Globus pallidus (tissue), 1 donor: ENCODE data around the gene MZB1.
"Not testable (repeated sequence)": the region's sequence is repeated elsewhere in the genome, so short reads cannot be mapped to it uniquely, and the experiment has no call there.

Source experiments
- DNase-seq: peaks from one replicate; pipeline ENCODE4 v3.0.0-alpha.2; 2015; ENCODE audit warnings: low spot score

MZB1 gene

DNA sequence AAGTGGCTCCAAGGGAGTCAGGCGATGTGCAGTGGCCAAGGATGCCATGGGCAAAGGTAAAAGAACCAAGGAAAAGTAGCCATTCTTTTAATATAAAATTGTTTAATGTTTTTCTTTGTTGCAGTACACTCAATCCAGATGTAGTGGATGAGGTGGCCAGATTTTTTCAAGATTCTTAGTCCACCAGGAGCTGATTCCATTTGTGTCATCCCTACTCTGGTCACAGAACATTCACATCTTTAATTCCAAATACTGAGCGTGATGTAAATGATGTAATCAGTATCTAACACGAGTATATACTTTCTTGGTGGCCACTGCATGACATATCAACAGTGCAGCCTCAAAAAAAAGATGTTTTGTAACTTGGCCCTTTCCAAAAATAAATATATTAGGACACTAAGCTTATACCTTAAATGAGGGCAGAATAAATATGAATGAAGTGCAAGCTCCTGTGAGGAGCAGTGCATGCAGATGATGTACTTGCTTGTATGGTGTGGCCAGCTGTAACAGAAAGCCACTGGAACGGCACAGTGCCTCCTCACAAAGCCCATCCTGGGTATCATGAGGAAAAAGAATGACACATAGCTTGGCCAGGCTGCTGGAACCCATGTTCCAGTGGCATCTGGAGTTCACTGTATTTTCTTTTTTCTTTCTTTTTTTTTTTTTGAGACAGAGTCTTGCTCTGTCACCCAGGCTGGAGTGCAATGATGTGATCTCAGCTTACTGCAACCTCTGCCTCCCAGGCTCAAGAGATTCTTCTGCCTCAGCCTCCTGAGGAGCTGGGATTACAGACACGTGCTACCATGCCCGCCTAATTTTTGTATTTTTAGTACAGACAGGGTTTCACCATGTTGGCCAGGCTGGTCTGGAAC lies 20.6 kb upstream of the MZB1 start:
- DNase-seq, result no peak

DNA sequence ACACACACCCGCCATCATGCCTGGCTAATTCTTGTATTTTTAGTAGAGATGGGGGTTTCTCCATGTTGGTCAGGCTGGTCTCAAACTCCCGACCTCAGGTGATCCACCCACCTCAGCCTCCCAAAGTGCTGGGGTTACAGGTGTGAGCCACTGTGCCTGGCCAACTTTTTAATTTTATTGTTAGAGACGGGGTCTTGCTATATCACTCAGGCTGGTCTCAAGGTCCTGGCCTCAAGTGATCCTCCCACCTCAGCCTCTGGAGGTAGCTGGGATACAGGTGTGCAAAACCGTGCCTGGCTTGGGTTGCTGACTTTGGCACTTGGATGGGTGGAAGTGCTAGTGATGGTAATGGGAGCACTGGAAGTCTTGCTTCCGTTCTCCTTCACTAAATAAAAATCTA lies 19.4 kb upstream of the MZB1 start:
- not testable (repeated sequence) for DNase-seq

DNA sequence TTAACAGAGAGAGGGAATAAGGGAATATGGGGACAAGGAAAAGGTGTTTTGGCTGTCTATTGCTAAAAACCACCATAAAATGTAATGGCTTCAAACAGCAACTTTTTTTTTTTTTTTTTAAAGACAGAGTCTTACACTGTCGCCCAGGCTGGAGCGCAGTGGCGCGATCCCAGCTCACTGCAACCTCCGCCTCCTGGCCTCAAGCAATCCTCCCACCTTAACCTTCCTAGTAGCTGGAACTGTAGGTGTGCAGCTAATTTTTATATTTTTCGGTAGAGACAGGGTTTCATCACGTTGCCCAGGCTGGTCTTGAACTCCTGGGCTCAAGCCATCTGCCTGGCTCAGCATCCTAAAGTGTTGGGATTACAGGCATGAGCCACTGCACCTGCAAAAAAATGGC lies 18.5 kb upstream of the MZB1 start:
- no peak for DNase-seq

DNA sequence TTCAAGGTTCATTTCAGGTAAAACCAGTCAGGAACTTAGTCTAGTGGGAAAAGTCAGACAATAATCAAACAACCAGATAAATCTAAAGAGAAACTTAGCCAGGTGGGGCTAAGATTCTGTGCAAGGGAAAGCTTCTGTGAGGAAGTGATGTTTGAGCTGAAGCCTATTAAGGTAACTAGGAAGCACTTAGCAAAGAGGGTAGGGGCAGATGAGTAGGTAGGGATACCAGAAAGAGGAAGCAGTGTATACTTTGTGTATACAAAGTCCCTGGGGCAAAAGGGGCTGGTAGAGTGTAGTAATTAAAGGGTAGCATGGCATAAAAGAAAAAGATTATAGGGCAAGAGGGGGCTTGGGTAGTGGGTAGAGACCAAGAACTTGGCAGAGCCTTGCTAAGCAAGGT lies 17.8 kb upstream of the MZB1 start:
- no peak for DNase-seq

DNA sequence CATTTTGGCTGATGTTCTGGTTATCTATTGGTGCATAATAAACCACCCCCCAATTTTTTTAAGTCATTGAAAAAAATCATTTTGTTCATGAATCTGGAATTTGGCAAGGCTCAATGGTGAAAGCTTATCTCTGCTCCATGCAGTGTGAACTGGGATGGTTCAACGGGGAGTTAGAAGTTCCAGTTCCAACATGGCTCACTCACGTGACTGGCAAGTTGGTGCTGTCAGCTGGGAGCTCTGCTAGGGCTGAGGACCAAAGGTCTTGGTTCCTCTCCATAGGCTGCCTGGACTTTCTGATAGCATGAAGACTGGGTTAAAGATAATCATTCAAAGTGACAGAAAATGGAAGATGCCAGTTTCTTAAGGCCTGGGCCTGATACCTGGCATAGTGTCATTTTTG lies 17.2 kb upstream of the MZB1 start:
- DNase-seq, result no peak

DNA sequence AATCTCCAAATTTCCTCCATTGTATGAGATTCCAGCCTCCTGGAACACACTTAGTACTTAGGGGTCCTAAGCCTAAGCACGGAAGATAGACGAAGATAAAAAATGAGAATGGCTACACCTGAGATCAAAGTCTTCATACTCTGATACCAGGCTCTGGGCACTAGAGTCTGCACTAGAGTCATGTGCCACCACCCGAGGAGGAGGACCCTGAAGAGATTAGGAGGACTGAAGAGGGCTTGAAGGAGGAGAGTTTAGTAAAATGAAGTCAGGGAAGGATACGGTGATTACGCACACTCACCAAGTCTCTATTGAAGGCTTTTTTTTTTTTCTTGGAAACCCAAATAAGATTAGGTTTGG lies 14.7 kb upstream of the MZB1 start:
- no peak for DNase-seq

DNA sequence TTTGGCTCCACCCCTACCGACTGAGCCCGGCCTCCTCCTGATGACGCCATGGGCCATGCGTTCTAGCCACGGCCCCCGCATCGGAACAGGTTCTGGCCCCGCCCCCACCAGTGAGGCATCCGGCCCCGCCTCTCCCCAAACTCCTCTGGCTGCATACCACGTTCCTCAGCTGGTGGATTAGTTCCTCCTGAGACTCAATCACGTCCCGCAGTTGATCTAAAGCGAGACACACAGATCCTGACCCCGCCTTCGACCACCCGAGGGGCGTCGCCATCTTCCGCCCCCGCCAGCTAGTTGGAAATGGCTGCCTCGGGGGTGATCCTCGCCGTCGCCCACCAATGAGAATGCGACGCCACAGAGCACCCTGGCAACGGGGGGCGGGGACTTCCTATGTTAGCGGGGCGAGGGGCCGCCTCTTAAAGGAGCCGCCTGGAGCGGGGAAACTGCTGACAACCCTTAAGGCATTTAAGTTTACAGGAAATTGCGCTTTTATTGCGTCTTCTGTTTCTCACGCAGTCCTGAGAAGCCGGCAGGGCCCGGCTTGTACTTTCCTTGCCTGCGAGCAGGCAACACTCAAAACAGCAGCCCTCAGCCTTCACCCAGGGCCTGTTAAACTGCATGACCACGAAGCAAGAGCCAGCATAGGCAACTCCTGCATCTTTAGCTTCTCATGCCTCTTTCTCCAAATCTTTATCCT lies 14.2 kb upstream of the MZB1 start, which contains the start of gene SPATA24:
Gene SPATA24, minus strand, starts transcription at position 303 of the 697 bp plus-strand sequence. Its CDS starts 29 bp downstream, at position 274.
- peak; percentile 98 for DNase-seq

DNA sequence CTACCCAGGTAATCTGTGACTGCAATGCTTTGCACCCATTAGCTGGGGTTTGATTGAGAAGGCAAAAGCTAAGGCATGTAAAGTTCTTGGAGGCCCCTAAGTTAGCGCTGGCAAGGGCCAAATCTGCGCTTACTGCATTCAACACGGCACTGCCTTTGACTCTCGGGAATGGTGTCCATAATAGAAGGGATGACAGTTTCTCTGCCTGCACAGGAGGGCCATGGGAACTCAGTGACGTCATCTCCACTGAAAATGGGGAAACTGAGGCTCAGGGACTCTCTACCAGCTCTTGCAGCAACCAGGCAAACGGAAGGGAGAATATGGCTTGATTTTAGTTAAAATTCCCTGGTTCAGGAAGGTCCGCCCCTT lies 13.7 kb upstream of the MZB1 start:
- DNase-seq, result no peak

DNA sequence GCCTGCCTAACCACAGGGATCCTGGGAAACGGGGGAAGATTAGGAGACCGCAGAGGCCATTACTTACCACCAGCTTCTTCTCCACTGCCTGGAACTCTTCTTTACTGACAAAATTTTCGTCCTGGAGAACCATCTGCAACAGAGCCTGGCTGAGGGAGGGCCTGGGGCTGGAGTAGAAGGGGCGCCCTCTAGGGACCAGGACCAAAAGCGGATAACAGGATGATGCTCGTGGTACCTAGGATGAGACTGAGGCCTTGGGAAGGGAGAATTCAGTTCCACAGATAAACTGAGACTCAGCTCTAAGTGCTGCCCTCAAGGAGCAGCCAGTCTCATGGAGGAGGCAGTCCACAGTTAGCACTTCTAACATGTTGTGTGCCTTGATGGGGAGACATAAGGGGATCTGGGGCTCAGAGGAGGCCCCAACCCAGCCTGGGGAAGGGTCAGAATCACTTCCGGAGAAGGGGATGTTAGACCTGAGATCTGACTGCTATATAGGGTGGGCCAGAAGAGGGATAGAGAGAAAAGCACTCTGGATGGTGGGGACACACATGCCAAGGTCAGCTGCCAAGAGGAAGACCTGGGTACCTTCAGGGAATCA lies 12.9 kb upstream of the MZB1 start:
- DNase-seq, result no peak

DNA sequence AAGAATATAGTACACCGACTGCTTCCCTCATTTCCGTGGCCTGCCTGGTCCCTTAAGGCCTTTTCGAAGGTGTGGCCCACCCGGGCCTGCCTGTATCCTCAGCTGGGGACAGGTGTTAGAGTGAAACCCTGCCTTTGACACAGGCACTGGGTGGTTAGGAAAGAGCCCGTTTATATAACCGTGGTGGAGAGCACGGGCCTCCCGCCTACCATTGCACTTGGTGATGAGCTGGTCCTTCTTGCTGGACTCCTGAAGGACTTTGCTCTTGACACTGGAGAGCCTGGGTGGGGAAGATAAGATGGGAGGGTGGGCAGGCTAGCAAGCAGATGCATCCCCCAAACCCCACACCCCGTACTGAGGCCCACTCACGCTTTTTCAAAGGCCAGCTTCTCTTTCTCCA lies 11.8 kb upstream of the MZB1 start:
- no peak for DNase-seq

DNA sequence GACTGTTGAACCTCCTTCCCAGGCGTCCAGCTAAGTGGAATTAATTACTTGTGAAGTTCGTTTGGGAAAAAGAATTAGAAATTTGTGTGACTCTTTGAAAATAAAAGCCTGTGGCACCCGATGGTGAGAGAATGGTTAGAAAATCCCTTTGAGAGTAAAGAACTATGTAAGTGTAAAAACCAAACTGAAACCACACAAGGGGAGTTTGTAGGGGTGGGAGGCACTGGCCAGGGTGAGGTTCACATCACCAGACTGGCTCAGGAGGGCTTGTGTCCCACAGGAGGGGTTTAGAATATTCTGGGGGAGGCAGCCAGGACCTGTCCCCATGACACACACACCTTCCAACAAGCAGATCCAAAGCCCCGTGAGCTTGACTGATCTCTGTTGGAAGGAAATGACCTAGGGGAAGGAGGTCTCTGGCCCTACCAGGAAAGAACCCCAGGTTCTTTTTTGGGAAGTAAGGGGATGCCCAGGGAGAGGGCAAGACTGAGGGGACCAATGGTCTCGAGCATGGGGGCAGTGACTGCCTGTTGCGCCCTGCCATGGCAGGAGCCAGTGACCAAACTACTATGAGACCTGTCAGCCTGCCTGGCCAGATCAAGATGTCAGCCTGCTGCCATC lies 9.9 kb upstream of the MZB1 start:
- DNase-seq, result no peak

DNA sequence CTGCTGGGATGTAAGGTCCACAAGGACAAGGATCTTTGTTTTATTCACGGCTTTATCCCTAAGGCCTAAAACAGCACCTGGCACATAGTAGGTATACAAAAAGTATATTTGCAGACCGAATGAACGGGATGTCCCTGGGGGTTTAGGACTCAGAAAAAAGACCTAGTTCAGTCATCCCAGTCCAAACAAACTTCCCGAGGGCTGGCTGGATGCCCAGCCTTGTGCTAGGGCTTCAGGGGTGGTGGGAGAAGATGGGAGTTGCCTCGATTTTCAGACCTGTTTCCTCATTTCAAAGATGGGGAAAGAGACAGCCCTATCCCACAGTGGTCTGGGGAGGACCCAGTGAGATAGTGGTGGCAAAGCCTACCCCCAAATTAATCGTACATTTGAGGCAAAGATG lies 8.2 kb upstream of the MZB1 start:
- no peak for DNase-seq

DNA sequence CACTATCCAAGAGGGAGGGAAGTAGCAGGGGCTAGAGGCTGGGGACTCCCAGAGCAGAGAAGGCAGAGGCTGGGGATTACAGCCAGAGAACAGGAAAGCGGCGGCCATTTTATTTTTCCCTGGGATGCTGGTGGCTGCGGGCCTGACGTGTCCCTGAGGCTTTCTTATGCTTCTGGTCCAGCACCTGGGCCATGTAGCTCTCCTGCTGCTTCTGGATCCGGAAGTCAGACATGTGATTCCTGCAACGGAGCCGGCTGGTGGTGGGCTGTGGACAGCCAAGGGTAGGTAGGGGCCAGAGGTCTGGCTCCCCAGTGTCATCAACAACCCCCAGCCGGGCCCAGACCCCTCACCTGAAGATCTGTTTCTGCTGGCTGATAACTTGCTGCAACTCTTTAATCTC lies 7.0 kb upstream of the MZB1 start:
- DNase-seq, result no peak

DNA sequence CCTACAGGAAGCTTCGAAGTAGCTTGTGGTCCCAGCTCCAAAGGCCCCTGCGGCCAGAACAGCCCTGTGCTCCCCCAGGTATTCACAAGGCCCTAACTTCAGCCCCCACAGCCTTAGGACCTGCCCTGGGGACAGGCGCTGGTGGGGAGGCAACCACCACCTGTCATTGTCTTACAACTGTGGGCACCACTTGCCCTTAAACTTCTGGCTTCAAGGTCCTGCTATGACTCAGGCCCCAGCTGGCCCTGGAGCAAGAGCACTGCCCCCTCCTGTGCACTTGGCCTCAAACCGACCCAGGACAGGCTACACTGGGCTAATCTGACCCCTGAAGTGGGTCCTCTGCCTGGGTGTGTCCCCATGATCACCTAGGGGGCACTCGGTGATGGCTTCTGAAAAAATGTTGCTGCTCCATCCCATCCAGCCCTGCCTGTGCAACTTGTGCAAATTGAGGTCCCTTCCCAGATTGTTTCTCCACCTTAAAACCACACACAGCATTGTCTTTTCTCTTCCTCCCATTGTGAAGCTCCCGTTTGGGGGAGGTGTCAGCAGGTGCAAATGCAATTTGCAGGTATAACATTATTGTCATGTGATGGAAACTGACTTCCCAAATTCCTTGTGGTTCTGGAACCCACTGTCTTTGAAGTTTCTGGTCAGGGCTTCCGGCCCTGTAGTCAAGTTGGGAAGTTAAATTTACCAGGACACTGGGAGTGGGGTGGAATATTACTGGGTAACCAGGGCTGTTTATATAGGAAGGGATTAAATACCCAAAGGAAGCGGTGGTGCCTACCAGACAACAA lies 6.3 kb upstream of the MZB1 start:
- no peak for DNase-seq

DNA sequence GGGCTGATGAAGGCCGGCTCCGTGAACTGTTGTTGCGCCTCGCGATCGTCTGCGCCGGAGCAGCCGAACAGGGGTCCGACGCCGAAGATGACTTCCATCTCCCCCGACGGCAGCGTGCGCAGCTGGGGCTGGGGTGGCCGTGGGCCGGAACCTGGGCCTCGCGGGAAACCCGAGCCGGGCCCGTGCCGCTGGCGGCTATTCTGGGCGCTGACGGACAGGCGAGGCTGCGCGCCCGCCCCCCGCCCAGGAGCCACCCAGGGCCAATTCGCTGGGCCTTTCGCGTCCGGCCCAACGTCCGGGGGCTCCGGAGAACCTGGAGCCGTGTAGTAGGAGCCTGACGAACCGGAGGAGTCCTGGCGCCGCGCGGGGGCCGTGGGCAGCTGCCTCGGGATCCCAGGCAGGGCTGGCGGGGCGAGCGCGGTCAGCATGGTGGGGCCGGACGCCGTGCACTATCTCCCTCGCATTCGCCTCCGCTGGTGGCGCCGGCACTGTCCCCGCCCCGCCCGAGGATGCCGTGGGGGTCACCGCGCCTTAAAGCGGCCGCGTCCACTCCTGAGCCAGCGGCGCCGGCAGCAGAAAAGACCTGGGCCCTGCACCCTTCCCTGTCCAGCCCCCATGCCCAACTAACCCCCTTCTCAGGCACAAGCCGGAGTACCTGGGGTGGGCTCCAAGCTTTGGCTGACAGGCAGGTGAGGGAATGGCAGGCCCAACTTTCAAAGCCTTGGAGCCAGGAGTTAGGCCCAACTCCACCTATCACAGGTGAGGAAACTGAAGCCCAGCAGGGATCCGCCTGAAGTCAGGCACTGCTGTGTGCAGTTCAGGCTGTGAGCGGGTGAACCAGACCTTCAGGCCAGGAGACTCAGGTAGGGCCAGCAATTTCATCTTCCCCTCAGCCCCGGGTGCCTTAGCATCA lies 5.2 kb upstream of the MZB1 start, which contains the start of gene PROB1:
Gene PROB1, minus strand, starts transcription at position 451 of the 913 bp plus-strand sequence. Its CDS starts 23 bp downstream, at position 428.
- no peak for DNase-seq

DNA sequence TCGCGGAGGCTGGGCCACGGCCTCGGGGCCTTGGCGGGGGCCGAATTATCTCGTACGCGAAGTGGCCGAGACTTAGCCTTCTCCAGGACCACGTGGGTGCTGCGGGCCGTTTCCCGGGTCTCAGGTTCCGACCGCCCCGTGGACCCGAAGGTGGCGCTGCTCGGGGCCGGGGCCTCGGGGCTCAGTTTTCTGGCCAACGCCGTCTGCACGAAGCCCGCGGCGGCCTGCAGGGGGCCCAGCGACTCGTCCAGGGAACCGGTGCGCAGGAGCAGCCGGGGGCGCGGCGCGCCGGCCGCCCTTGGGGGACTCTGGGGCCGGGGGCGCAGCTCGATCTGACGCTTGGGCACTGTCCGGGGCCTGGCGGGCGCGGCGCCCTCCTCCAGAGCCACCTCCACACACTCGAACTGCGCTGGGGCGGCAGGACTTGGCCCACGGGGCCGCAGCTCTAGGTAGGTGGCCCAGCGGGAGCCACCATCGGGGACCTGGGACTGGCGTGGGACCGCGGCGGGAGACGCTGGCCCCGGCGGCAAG lies 4.5 kb upstream of the MZB1 start:
- no peak for DNase-seq

DNA sequence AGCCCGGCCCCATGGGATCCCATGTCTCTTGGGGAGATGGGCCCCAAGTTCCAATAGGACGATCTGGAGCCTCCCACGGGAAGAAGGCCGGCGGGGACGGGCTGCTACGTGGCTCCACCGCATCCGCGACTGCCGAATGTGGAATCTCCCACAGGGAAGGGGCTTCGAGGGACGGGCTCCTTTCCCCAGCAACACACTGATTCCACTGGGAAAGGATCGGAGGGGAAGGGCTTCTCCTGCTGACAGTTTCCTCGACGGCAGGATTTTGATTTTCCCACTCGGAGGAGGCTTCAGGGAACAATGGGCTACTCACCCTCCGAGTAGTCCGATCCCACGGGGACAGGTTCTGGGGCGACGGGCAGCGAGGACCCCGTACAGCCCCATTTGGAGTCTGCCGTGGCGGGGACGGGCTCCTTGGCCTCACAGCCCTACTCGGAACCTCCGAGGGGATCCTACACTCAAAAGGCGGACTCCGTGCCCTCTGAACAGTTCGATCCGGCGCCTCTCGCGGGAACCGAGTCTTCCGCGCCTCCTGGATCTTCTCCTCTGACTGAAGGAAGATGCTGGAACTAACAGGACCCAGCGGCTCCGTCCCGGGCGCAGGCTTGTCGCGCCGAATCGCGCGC lies 3.9 kb upstream of the MZB1 start:
- DNase-seq, result no peak

DNA sequence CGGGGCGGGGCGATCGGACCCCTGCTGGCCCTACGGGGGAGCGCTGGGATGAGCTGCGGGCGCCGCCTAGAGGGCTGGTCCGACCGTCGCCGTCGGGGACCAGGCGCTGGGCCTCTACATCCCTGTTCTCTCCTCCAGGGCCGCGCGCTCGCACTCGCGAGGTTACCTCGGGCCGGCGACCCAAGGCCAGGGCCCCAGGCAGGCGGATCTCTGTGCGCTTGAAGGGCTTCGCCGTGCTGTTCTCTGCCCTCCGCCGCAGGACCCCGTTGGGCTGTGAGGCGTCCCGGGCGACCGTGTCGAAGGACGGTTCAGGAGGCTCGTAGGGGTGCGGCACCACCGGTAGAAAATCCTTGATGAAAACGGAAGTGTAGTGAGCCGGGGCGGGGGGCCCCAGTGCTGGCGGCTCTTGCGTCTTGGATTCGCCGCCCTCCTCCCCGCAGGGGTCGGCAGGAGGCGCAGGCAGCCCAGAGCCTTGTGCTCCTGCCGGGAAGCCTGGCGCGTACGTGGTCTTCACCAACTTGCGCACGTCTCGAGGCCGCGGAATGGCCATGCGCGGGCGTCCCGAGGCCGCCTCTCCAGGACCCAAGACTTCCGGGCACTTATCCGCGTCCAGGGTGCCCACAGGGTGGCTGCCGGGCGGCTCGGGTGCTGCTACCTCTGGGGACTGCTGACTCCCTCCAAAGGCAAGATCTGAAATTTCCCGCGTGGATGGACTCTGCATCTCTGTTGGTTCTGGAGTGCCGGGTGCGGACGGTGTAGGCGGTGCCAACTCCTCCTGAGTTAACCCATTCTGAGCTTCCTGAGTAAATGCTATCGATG lies 3.2 kb upstream of the MZB1 start:
- no peak for DNase-seq

DNA sequence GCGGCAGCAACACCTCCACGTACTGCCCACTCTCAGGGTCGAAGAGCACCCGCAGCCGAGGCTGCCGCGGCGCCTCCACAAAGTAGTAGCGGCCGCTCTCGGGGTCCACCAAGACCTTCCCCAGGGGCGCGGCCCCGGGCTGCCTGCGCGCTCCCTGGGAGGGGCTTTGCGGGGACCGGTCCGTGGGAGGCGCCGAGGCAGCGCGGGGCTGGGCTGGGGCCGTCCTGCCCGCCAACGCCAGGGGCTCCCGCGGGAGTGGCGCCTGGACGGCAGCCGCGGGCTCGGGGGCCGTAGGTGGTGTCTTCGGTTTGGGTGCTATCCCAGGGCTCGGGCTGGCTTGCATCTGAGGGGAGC lies 2.6 kb upstream of the MZB1 start:
- DNase-seq, result no peak
